GM21619 (cell line): Measurements from ENCODE around the gene CCDC28B.
"Not testable (repeated sequence)": the region's sequence is repeated elsewhere in the genome, so short reads cannot be mapped to it uniquely, and the experiment has no call there.

Experiments
- ATAC-seq: cut with Tn5 transposase; IDR thresholded peaks from one replicate; pipeline ENCODE4 v1.9.1; 2021; ENCODE audit not compliant: unreplicated experiment

CCDC28B gene

DNA sequence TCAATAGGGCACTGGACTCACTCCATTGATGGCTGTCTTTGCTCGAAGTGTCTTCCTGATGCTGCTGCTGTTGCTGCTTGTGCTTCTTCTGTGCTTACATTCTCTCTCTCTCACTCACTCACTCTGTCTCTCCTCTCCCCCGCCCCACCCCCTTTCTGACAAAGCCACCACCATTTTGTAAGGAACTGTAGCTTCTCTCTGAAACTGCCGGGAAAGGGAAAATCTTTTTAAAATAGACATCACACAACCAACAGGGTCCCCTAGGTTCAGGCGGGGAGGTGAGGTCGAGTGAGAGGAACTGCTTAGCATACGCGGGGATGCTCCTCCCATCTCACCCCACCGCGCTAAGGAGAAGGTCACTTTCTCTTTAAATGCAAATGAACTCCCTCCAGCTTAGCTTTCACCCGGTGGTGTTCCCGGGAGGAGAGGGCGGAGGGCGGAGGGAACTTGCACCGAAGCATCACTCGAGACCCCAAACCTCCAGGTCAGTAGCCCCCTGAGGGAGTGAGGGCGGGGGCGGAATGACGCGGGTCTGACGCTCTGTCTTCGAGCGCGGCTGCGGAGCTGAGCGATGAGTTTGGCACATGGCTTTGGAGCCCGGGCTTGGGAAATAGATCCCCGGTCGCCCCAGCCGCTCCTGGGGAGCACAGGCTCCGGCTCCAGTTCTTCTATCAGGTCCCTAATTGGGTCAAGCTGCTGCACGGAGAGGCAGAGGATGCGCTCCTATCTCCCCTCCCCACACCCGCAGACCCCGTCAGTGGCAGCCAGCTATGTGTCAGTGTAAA lies at the start of gene CCDC28B:
TSS of gene CCDC28B (plus strand) at position 370 of the 785 bp plus-strand sequence. CDS start 1,341 bp downstream, outside the sequence.
- no peak for ATAC-seq

DNA sequence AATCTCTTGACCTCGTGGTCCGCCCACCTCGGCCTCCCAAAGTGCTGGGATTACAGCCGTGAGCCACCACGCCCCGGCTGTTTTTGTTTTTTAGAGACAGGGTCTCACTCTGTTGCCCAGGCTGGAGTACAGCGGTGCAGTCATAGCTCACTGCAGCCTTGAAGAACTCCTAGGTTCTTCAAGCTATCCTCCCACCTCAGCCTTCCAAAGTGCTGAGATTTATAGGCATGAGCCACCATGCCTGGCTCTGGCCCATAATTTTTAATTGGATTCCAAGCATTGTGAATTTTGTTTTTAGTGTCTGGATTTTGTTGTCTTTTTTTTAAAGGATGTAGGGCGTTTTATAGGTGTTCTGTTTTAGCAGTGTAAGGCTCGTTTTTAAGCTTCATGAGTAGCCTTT lies 49.5 kb upstream of the CCDC28B start:
- no peak for ATAC-seq

DNA sequence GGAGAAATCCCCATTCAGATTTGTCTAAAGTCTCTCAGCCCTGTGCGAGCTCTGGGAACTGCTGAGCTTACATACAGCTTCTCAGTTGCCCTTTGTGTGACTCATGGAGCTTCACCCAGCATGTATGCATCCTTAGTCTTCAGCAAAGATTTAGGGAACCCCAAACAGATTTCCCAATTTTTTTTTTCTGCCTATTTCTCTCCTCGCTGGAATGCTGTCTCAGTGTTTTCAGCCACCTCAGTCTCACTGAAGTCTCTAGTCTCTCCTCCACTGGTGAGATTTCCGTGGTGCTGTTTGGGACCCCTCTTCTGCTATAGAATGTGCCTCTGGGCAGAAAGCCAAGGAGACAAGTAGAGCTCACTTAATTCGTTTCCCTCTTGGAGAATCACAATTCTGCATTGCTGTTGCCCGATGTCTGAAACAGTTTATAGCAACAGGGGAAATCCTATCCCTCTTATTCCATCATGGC lies 49.0 kb upstream of the CCDC28B start:
- no peak for ATAC-seq

DNA sequence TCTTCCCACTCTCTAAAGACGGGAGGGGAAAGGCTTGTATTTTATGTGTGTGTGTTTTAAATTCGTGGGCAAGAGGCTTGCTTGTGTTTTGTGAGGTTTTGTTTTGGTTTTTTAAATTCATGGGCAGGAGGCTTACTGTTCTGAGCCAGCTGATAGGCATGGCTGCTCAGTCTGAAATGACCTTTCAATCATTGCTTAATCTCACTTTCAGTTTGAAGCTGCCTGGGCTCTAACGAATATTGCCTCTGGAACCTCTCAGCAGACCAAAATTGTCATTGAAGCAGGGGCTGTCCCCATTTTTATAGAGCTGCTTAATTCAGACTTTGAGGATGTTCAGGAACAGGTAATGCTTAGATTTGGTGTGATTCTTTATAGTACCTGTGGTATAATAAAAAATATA lies 41.2 kb upstream of the CCDC28B start:
- no peak for ATAC-seq

DNA sequence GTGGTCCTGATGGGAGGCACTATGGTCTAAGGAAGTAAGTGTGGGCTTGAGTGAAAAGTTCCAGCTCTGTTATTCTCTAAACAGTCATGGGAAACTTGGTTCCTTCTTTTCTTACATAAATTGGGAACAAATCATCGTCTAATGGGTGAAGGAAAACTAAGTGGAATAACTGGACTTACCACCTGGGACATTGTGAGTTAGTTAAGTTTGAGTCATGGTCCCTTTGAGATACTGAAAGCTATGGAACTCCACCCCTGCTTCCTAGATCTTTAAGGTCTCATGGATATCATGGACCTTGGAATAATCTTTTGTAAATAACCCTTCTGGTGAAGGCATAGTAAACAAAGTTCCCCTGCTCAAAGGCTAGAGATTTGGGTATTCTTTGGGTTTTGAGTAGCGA lies 37.0 kb upstream of the CCDC28B start:
- no peak for ATAC-seq

DNA sequence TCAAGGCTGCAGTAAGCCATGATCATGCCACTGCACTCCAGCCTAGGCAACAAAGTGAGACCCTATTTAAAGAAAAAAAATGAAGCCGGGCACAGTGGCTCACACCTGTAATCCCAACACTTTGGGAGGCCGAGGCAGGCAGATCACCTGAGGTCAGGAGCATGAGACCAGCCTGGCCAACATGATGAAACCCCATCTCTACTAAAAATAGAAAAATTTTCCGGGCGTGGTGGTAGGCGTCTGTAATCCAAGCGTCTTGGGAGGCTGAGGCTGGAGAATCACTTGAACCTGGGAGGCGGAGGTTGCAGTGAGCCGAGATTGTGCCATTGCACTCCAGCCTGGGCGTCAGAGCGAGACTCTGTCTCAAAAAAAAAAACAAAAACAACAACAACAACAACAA lies 34.8 kb upstream of the CCDC28B start:
- not testable (repeated sequence) for ATAC-seq

DNA sequence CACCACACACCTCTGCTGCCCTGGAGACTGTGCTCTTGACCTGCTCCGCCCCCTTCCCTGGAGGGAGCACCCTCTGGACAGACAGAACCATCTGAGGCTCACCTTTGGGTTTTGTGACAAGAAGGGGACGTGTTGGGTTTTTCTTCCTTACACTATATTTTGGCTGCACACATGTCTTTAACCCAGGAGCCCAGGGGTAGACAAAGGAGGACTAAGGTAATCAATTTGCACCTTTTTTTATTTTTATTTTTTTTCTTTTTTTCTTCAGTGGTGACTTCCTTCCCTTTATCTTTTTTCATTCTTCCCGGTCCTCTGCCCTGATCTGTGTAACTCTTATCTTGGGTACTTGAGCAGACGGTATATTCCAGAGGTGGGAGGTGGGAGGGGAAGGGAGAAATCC lies 29.4 kb upstream of the CCDC28B start:
- ATAC-seq: no peak

DNA sequence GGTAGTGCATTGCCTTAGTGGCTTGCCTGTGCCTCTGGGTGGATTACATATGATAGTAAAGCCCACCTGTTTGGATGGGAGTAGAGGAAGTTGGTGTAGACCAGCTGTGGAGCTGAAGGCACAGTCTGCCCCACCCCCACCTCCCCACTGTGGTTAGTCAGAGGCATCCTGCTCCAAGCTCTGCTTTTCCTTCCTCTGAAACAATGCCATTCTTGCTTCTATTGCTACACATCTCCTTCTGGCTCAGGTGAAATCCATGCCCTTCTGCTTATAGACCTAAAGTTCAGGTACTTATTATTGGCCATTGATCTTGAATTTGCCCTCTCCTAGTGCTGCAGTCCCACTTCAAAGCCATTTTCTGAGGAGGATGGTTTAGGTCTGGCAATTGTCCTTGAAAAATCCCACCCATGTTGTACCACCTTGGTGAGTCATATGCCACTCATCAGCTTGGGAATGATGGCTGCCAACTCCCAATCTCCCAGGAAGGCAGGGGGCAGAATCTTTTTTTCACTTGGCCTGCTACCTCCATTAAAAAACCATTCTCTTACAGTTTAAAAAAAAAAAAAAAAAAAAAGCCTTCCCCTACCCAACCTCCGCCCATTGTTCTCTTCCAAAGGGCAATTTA lies 27.7 kb upstream of the CCDC28B start:
- no peak for ATAC-seq

DNA sequence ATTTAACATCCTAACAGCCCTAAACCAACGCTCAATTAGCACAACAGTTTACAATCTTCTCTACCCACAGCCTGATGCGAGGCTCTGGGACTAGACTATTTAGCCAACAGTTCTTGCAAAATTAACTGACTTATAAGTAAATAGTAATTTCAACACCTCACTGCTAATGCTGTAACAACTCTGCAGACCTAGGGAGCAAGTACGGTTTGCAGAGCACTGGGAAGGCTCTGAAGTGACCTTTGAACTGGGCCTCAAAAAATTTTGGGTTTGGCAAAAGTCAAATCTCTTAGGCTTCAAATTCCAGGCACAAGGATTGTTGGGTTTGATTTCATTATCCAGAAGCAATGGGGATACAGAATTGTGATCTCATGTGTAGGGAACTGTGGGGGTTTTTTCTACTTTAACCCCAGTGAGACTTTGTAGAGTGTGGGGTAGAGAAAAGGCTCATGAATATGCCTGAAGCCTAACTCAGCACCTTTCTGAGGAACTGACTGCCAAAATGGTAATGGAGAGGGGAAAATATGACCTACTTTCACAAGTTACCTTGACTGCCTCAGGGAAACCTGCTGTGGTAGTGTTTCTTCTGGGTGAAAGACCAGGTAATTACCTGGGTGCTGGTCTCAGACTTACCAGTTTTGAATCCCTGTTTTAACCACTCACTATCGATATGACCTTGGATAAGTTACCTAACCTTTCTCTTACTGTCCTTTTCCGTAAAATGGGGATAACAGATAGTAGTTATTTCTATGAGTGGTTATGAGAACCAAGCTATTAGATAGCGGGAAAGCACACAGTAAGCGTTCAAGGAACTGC lies 21.8 kb upstream of the CCDC28B start:
- ATAC-seq: no peak

DNA sequence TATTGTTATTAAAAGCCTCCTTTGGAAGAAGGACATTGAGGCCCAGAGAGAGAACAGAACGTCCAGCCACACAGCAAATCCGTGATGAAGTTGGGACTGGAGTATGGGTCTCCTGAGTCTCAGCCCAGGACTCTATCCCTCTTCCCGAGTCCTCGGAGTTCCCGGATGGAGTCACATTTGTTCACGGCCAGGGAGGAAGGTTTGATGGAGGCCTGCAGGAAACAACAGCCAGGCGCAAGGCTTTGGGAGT lies 21.3 kb upstream of the CCDC28B start:
- ATAC-seq: no peak

DNA sequence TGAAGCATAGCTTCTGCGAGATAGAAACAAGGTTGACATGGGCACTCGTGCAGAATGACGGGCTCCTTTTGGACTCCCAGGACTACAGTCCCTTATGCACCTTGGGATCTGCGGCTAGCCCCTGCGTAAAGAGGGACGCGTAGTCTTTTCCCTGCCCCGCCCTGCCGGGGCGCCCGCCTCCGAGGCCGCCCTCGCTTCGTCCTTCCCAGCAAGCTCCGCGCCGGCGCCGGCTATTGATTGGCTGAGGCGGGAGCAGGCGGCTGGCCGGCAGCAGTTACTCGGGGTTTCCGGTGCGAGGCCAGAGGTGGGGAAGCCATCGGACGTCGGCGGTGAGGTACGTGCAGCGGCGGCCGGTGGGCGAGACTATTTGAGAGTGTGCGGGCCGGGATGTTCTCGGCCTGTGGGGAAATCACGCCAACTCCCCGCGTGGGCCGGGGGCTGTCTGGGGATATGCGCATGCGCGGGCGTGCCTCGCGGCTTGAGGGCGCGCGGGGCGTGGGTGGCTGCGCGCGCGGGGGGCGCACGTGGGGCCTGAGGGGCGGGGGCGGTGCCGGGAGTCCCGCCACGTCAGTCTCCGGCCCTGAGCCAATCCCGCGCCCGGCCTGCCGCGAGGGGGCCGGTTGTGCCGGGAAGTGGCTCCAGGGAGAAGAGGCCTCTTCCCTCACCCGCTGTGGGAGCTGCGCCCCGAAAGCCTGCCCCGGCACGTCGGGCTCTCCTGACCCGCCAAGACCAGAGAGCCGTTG lies 20.8 kb upstream of the CCDC28B start, which contains the start of gene TXLNA:
TSS of gene TXLNA (plus strand) at position 233 of the 743 bp plus-strand sequence. CDS start 671 bp downstream, outside the sequence.
- ATAC-seq: peak; percentile 80

DNA sequence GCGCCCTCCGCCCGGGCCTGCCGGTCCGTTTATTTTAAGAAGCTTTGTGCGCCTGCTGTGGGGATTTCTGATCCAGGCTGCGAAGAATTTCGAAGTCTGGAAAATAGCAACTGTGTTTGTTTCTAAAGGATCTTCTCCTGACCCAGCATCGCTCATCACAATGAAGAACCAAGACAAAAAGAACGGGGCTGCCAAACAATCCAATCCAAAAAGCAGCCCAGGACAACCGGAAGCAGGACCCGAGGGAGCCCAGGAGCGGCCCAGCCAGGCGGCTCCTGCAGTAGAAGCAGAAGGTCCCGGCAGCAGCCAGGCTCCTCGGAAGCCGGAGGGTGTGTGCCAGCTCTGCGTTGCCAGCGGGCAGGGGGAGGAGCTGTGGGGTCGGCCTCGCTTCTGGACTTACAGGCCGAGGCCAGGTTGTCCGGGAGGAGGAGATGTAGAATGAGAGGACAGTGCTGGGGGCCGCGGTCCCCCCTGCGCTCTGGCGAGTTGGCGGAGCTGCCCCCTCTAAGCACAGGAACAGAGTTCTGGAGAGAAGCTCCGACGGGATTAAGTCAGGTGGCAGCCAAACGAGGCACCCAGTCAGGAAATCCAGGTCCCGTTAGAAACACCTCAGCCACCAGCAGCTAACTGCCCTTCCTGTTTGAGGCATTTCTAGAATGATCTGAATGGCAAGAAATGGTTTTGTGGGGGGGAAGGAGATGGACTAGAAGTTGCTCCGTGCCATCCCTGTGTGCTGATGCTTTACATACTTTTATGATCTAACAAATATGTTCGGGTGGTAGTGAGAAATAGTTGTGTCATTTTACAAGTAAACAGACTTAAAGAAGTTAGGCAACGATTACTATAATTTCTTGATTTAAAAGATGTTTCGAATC lies 20.0 kb upstream of the CCDC28B start:
- no peak for ATAC-seq

DNA sequence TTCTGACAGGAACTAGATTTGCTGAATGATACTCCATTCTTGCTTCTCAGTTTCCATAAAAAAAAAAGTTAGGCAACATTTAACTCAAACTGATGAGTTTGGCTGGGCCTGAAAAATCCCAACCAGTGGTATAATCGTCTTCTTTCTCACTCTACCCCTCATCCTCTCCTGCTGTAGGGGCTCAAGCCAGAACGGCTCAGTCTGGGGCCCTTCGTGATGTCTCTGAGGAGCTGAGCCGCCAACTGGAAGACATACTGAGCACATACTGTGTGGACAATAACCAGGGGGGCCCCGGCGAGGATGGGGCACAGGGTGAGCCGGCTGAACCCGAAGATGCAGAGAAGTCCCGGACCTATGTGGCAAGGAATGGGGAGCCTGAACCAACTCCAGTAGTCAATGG lies 19.3 kb upstream of the CCDC28B start:
- ATAC-seq: no peak

DNA sequence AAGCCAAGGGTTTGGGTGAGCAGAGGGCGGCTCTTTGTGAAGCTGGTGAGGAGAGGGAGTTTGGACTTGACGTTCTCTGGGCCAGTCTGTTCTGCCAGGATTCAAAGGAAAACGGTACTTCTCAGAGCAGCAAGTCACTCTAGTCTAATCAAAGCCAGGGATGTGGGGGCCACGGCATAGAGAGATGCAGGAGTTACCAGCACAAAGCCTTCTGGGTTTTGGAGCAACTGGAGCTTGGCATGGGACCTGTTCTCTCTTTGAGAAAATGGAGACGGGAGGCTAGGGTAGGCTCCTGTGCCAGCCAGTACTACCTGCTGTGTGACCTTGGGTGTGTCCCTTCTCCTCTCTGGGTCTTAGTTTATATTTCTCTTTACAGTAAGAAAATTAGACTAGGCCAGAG lies 18.8 kb upstream of the CCDC28B start:
- no peak for ATAC-seq

DNA sequence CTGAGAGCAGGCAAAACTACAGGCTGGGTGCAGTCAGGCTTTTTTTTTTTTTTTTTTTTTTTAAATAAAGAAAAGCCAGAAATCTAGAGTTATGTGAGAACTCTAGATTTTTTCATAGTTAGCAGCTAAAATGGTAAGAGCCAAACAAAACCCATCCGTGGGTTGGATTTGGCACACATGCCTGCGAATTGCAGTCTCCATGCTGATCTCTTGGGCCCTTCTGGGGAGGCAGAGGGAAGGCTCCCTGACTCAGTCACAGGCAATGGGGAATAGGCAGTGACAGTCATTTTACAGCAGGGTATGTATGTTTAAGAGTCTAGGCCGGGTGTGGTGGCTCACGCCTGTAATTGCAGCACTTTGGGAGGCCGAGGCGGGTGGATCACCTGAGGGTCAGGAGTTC lies 18.3 kb upstream of the CCDC28B start:
- no peak for ATAC-seq

DNA sequence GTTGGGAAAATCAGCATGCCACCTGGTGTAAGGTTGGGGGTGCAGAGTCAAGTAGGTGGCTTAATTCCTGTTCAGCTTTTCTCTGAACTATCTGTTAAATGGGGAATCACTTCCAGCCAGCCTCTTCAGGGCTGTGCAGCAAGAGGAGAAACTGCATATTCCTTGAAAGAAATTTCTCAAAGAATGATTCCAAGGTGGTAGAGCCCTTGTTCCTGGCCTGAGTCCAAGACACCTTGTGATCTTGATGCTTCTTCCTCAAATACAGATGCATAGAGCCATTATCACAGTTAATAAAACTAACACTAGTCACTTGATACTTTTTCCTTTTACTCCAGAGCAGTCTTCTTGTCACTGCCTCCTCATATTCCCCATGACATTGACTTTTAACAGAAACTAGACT lies 15.7 kb upstream of the CCDC28B start:
- no peak for ATAC-seq

DNA sequence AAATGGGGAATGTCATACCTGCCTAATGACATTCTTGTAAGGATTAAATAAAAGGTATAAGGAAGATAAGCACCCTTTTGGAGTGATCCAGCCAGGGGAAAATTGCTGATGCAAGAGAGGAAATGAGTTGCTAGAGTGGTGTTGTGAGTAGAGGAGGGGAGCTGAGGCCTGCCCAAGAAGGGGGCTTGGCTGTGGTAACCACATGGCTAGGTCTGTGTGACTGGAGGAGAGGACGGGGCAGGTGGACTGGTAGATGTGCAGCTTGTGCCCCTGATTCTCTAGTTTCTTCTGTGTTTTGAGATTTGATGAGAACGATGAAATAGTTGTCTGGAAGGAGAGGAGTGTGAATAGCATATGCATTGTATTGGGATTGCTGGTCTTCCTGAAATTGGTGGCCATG lies 14.3 kb upstream of the CCDC28B start:
- ATAC-seq: no peak

DNA sequence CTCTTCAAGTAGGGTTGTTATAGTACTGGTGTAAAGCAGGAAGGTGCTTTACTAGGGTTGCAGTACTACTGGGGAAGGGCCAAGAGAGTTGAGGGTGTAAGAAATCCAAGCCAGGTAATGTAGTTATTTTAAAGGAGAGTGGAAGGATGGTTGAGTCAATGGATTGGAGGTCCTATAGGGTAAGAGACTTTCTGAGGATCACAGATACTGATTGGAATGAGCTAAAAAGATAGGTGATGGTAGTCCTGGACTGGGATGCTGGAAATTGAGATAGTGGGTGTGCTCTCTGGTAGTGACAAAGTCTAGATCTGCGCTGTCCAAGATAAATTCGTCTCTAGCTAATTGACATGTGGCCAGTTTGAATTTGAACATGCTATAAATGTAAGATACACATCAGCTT lies 13.9 kb upstream of the CCDC28B start:
- ATAC-seq: no peak

DNA sequence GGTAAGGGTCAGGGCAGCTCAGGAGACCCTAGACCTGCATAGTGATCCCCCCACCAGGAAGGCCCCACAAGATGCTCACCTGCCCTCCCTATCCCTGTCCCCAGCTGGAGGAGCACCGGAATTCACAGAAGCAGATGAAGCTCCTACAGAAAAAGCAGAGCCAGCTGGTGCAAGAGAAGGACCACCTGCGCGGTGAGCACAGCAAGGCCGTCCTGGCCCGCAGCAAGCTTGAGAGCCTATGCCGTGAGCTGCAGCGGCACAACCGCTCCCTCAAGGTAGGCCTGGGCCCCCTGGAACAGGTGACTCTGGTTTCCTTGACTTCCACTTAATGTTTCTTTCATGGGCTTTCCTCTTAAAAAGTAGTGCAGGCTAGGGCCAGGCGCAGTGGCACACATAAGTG lies 12.5 kb upstream of the CCDC28B start:
- no peak for ATAC-seq

DNA sequence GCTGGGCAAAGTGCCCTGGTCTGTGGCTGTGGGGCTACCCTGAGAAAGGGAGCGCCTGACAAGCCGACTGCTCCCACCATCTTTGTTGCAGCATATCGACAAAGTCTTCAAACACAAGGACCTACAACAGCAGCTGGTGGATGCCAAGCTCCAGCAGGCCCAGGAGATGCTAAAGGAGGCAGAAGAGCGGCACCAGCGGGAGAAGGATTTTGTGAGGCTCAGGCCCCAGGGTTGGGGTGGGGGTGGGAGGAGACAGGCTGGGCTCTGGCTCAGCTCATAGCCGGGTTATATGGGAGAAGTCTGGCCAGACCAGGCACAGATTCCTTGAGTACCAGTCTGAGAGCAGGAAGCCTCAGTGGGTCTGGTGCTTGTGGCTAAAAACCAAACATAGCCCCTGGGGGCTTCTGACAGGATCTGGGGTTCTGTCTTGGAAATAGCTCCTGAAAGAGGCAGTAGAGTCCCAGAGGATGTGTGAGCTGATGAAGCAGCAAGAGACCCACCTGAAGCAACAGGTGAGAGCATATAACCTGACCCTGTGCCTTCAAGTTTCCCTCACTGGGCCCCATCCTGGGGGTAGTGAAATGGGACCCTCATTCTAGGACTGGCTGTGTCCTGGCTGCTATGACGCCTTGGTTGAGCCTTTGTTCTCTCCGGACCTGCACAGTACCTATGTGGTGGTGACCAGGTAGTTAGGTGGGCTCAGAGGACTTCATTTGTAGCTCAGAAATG lies 8.0 kb upstream of the CCDC28B start:
- ATAC-seq: no peak
